GM18498 (cell line): ENCODE data around the gene PCDHGA1.
A peak's percentile ranks its signal among the peaks of the same experiment; 100 is the strongest.
"Not testable (repeated sequence)": the region's sequence is repeated elsewhere in the genome, so short reads cannot be mapped to it uniquely, and the experiment has no call there.

Experiments
- ATAC-seq: cut with Tn5 transposase; IDR thresholded peaks from one replicate; pipeline ENCODE4 v1.9.1; 2021; ENCODE audit warnings: mild to moderate bottlenecking, moderate library complexity; ENCODE audit not compliant: unreplicated experiment

PCDHGA1 gene

DNA sequence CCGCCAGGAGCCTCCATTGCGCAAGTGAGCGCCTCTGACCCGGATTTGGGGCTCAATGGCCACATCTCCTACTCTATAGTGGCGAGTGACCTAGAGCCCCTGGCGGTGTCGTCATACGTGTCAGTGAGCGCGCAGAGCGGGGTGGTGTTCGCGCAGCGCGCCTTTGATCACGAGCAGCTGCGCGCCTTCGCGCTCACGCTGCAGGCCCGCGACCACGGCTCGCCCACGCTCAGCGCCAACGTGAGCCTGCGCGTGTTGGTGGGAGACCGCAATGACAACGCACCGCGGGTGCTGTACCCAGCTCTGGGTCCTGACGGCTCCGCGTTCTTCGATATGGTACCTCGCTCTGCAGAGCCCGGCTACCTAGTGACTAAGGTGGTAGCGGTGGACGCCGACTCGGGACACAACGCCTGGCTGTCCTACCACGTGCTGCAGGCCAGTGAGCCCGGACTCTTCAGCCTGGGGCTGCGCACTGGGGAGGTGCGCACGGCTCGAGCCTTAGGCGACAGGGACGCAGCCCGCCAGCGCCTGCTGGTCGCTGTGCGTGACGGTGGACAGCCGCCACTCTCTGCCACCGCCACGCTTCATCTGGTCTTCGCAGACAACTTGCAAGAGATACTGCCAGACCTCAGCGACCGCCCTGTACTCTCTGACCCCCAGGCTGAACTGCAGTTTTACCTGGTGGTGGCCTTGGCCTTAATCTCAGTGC, 79.4 kb downstream of the PCDHGA1 start:
- ATAC-seq = no peak

DNA sequence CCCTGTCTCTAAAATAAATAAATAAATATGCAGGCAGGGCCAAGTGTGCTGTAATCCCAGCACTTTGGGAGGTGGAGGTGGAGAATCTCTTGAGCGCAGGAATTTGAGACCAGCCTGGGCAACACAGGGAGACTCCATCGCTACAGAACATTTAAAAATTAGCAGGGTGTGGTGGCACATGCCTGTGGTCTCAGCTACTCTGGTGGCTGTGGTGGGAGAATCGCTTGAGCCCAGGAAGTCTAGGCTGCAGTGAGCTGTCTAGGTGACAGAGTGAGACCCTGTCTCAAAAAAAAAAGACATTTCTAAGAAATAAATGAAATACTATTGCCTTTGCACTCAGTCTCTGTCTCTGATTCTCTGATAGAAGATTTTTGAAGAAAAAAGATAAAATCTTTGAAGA, 81.3 kb downstream of the PCDHGA1 start:
- ATAC-seq = no peak

DNA sequence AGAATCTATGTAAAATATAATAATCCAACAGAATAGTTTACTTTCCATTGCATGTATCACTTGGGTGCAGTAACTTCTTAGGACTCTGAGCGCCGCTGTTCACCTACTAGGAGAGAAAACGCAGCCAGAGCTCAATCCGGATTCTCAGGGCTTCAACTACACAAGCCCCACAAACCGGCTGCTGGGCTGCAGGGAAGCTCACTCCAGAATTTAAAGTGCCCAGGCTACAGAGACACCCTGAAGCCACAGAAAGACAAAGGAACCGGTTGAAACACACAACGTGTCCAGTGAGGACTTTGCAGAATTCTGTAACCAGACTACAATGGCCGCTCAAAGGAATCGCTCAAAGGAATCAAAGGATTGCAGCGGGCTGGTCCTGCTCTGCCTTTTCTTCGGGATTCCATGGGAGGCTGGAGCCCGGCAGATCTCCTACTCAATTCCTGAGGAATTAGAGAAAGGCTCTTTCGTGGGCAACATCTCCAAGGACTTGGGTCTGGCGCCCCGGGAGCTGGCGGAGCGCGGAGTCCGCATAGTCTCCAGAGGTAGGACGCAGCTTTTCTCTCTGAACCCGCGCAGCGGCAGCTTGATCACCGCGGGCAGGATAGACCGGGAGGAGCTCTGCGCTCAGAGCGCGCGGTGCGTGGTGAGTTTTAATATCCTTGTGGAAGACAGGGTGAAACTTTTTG, 82.7 kb downstream of the PCDHGA1 start, which contains the start of gene PCDHGA10:
Gene PCDHGA10, plus strand, starts transcription at position 134 of the 686 bp plus-strand sequence. Its CDS starts 189 bp downstream, at position 323.
- ATAC-seq = peak; percentile 86

DNA sequence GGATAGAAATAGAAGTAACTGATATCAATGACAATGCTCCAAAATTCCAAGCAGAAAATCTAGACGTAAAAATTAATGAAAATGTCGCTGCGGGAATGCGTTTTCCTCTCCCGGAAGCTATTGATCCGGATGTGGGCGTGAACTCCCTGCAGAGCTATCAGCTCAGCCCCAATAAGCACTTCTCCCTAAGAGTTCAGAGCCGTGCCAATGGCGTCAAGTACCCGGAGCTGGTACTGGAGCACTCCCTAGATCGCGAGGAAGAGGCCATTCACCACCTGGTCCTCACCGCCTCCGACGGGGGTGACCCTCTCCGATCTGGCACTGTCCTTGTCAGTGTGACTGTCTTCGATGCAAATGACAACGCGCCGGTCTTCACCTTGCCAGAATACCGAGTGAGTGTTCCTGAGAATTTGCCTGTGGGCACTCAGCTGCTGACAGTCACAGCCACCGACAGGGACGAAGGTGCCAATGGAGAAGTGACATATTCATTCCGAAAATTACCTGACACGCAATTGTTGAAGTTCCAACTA, 83.3 kb downstream of the PCDHGA1 start:
- no peak for ATAC-seq

DNA sequence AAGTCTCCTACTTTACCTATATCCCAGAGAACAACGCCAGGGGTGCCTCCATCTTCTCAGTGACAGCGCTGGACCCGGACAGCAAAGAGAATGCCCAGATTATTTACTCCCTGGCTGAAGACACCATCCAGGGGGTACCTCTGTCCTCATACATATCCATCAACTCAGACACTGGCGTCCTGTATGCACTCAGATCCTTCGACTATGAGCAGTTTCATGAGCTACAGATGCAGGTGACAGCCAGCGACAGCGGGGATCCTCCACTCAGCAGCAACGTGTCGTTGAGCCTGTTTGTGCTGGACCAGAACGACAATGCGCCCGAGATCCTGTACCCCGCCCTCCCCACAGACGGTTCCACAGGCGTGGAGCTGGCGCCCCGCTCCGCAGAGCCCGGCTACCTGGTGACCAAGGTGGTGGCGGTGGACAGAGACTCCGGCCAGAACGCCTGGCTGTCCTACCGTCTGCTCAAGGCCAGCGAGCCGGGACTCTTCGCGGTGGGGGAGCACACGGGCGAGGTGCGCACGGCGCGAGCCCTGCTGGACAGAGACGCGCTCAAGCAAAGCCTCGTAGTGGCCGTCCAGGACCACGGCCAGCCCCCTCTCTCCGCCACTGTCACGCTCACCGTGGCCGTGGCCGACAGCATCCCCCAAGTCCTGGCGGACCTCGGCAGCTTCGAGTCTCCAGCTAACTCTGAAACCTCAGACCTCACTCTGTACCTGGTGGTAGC, 84.4 kb downstream of the PCDHGA1 start:
- not testable (repeated sequence) for ATAC-seq

DNA sequence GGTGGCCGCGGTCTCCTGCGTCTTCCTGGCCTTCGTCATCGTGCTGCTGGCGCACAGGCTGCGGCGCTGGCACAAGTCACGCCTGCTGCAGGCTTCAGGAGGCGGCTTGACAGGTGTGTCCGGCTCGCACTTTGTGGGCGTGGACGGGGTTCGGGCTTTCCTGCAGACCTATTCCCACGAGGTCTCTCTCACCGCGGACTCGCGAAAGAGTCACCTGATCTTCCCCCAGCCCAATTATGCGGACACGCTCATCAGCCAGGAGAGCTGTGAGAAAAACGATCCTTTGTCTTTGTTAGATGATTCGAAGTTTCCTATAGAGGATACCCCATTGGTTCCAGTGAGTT, 84.9 kb downstream of the PCDHGA1 start:
- not testable (repeated sequence) for ATAC-seq

DNA sequence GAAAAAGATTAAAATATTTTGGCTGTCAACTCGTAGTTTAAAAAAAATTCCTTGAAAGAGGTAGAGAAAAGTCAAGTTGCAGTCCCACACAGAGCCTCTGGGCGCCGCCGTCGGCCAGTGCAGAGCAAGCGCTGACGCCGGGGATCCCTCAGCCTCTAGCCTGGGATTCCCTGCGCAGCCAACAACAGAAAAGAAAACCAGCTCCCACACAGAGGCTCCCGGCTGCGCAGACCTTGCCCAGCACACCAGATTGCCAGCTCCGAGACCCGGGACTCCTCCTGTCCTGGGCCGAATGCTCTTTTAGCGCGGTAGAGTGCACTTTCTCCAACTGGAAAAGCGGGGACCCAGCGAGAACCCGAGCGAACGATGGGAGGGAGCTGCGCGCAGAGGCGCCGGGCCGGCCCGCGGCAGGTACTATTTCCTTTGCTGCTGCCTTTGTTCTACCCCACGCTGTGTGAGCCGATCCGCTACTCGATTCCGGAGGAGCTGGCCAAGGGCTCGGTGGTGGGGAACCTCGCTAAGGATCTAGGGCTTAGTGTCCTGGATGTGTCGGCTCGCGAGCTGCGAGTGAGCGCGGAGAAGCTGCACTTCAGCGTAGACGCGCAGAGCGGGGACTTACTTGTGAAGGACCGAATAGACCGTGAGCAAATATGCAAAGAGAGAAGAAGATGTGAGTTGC, 87.3 kb downstream of the PCDHGA1 start, which contains the start of gene PCDHGB7:
Gene PCDHGB7, plus strand, starts transcription at position 184 of the 679 bp plus-strand sequence. Its CDS starts 183 bp downstream, at position 367.
- peak; percentile 68 for ATAC-seq

DNA sequence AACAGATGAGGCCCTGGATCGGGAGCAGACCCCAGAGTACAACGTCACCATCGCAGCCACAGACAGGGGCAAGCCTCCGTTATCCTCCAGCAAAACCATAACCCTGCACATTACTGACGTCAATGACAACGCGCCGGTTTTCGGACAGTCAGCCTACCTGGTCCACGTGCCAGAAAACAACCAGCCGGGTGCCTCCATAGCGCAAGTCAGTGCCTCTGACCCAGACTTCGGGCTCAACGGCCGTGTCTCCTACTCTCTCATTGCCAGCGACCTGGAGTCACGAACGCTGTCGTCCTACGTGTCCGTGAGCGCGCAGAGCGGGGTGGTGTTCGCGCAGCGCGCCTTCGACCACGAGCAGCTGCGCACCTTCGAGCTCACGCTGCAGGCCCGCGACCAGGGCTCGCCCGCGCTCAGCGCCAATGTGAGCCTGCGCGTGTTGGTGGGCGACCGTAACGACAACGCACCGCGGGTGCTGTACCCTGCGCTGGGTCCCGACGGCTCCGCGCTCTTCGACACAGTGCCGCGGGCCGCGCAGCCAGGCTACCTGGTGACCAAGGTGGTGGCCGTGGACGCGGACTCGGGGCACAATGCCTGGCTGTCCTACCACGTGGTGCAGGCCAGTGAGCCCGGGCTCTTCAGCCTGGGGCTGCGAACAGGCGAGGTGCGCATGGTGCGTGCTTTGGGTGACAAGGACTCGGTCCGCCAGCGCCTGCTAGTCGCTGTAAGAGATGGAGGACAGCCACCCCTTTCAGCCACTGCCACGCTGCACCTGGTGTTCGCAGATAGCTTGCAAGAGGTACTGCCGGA, 89.0 kb downstream of the PCDHGA1 start:
- no peak for ATAC-seq

DNA sequence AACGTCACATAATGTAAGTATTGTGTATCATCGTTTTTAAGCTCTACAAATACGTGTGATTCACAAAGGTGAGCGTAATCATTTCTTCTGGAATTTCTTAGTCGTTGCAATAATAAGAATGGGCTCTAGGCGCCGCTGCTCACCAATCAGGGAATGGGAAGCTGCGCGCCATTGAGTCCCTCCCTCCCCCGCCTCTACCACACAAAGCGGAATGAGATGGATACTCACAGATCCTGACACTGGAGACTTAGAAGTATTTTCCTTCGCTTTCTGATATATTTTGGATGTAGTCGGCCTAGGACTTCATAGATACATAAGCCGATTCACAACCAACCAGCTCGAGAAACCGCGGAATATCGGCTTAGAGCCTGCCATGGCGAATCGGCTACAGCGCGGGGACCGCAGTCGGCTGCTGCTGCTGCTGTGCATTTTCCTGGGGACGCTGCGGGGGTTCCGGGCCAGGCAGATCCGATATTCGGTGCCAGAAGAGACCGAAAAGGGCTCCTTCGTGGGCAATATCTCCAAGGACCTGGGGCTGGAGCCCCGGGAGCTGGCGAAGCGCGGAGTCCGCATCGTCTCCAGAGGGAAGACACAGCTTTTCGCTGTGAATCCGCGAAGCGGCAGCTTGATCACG, 90.7 kb downstream of the PCDHGA1 start, which contains the start of gene PCDHGA11:
Gene PCDHGA11, plus strand, starts transcription at position 197 of the 634 bp plus-strand sequence. Its CDS starts 177 bp downstream, at position 374.
- ATAC-seq = peak; percentile 65

DNA sequence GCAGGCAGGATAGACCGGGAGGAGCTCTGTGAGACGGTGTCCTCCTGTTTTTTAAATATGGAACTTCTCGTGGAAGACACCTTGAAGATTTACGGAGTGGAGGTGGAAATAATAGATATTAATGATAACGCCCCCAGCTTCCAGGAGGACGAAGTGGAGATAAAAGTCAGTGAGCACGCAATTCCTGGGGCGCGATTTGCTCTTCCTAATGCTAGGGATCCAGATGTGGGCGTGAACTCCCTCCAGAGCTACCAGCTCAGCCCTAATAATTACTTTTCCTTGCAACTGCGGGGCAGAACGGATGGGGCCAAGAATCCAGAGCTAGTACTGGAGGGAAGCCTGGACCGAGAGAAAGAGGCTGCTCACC, 91.2 kb downstream of the PCDHGA1 start:
- ATAC-seq = no peak

DNA sequence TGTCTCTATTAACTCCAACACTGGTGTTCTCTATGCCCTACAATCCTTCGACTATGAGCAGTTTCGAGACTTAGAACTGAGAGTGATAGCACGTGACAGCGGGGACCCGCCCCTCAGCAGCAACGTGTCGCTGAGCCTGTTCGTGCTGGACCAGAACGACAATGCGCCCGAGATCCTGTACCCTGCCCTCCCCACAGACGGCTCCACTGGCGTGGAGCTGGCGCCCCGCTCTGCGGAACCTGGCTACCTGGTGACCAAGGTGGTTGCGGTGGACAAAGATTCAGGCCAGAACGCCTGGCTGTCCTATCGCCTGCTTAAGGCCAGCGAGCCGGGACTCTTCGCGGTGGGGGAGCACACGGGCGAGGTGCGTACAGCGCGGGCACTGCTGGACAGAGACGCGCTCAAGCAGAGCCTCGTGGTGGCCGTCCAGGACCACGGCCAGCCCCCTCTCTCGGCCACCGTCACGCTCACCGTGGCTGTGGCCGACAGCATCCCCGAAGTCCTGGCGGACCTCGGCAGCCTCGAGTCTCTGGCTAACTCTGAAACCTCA, 92.5 kb downstream of the PCDHGA1 start:
- ATAC-seq = no peak

DNA sequence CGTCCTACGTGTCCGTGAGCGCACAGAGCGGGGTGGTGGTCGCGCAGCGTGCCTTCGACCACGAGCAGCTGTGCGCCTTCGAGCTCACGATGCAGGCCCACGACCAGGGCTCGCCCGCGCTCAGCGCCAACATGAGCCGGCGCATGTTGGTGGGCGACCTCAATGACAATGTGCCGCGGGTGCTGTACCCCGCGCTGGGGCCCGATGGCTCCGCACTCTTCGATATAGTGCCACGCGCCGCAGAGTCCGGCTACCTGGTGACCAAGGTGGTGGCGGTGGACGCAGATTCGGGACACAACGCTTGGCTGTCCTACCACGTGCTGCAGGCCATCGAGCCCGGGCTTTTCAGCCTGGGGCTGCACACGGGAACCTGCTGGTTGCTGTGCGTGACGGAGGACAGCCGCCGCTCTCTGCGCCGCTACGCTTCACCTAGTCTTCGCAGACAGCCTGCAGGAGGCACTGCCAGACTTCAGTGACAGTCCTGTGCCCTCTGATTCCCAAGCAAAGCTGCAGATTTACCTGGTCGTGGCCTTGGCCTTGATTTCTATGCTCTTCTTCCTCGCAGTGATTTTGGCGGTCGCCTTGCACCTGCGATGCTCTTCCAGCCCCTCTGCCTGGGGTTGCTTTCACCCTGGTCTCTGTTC, 97.6 kb downstream of the PCDHGA1 start:
- no peak for ATAC-seq

DNA sequence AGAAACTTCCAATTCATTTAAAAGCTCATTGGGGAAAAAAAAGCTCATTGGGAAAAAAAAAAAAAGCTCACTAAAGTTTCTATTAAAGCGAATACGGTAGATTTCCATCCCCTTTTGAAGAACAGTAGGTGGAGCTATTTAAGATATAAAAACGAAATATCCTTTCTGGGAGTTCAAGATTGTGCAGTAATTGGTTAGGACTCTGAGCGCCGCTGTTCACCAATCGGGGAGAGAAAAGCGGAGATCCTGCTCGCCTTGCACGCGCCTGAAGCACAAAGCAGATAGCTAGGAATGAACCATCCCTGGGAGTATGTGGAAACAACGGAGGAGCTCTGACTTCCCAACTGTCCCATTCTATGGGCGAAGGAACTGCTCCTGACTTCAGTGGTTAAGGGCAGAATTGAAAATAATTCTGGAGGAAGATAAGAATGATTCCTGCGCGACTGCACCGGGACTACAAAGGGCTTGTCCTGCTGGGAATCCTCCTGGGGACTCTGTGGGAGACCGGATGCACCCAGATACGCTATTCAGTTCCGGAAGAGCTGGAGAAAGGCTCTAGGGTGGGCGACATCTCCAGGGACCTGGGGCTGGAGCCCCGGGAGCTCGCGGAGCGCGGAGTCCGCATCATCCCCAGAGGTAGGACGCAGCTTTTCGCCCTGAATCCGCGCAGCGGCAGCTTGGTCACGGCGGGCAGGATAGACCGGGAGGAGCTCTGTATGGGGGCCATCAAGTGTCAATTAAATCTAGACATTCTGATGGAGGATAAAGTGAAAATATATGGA, 100.2 kb downstream of the PCDHGA1 start, which contains the start of gene PCDHGA12:
Gene PCDHGA12, plus strand, starts transcription at position 176 of the 782 bp plus-strand sequence. Its CDS starts 253 bp downstream, at position 429.
- ATAC-seq = peak; percentile 64

DNA sequence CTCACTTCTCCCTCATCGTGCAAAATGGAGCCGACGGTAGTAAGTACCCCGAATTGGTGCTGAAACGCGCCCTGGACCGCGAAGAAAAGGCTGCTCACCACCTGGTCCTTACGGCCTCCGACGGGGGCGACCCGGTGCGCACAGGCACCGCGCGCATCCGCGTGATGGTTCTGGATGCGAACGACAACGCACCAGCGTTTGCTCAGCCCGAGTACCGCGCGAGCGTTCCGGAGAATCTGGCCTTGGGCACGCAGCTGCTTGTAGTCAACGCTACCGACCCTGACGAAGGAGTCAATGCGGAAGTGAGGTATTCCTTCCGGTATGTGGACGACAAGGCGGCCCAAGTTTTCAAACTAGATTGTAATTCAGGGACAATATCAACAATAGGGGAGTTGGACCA, 101.0 kb downstream of the PCDHGA1 start:
- no peak for ATAC-seq

DNA sequence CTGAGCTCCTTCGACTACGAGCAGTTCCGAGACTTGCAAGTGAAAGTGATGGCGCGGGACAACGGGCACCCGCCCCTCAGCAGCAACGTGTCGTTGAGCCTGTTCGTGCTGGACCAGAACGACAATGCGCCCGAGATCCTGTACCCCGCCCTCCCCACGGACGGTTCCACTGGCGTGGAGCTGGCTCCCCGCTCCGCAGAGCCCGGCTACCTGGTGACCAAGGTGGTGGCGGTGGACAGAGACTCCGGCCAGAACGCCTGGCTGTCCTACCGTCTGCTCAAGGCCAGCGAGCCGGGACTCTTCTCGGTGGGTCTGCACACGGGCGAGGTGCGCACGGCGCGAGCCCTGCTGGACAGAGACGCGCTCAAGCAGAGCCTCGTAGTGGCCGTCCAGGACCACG, 102.0 kb downstream of the PCDHGA1 start:
- not testable (repeated sequence) for ATAC-seq

DNA sequence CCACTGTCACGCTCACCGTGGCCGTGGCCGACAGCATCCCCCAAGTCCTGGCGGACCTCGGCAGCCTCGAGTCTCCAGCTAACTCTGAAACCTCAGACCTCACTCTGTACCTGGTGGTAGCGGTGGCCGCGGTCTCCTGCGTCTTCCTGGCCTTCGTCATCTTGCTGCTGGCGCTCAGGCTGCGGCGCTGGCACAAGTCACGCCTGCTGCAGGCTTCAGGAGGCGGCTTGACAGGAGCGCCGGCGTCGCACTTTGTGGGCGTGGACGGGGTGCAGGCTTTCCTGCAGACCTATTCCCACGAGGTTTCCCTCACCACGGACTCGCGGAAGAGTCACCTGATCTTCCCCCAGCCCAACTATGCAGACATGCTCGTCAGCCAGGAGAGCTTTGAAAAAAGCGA, 102.4 kb downstream of the PCDHGA1 start:
- ATAC-seq = not testable (repeated sequence)

DNA sequence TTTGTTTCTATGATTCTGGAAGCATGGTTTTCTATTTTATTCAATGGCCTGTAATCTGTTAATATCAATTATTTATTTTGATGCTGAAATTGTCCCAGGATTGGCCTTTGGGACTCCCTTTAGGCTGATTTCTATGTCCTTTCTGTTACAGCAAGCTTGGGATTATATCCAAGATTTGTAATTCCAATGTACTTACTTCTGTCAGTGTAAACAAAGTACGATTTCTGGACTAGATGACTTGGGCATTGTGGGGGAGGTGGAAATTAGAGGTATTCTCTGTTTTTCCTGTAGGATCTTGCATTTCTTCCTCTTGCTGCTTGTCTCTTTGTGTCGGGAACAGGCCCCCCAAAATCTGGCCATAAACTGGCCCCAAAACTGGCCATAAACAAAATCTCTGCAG, 103.7 kb downstream of the PCDHGA1 start:
- ATAC-seq = no peak

DNA sequence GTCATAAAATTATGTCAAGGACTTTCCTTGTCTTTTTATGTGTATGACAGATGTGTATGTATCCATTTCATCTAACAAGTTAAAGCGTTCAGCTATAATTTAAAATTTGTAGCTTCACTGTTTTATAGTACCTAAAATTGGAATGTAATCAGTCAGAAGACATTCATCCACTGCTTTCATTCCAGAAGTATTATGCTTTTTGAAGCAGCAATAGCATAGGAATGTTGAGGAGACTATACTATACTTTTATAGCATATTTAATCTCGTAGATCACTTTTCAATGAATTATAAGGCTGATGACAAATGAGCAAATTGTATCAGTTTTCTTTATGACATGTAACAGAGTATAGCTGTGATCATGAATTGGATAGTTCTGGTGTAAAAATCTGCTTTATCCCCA, 106.9 kb downstream of the PCDHGA1 start:
- ATAC-seq = no peak
